Lower leg skin (tissue), 4 donors: ENCODE measurements around the gene CALHM3. TPM values are rescaled to one million over a fixed set of nuclear protein-coding genes. Genes with fewer than 3 reads are reported as not detected.

Experiments
- DNase-seq, 2 donors: peaks; one replicate each; pipeline ENCODE4 v3.0.0-alpha.2; 2019; ENCODE audit warnings: low spot score in 2 of 2
- H3K4me3 ChIP-seq: fragments of 200-600 bp; sonication (generic); 2 replicates; pipeline ENCODE4 v1.5.1; 2017; ENCODE audit warnings: mild to moderate bottlenecking, low read depth; ENCODE audit not compliant: poor library complexity, severe bottlenecking
- CTCF ChIP-seq, 3 donors: fragments of 450-650 bp; IDR thresholded peaks; one replicate each; pipeline ENCODE4 v1.5.1; 2016; ENCODE audit warnings: antibody characterized with exemption in 3 of 3, mild to moderate bottlenecking in 3 of 3, moderate library complexity in 2 of 3
- POLR2A ChIP-seq, 2 donors: fragments of 450-650 bp; IDR thresholded peaks; one replicate each; pipeline ENCODE4 v1.6.1; 2016 to 2017; ENCODE audit warnings: antibody characterized with exemption in 2 of 2, mild to moderate bottlenecking in 1 of 2, moderate library complexity in 1 of 2
- WGBS, 2 donors: methylation state at CpG; one replicate each; pipeline ENCODE4 v1.1.5; 2018; 5-methylcytosine and 5-hydroxymethylcytosine counted together
- intact Hi-C: fragments of 100-400 bp; cut with DNase I; formaldehyde crosslinking; loops from one replicate; pipeline ENCODE4 v1.15.0; 2023; ENCODE audit warnings: low total_unique reads
- total RNA-seq, 4 donors: library from RNA; depleted of rRNA; stranded (reverse); fragments of >200 nt; gene quantifications; one replicate each; pipeline ENCODE4 v1.1.0, GENCODE V29; 2016

Gene CALHM3
- total RNA-seq, 4 donors from 2014 or later, result not detected

DNA sequence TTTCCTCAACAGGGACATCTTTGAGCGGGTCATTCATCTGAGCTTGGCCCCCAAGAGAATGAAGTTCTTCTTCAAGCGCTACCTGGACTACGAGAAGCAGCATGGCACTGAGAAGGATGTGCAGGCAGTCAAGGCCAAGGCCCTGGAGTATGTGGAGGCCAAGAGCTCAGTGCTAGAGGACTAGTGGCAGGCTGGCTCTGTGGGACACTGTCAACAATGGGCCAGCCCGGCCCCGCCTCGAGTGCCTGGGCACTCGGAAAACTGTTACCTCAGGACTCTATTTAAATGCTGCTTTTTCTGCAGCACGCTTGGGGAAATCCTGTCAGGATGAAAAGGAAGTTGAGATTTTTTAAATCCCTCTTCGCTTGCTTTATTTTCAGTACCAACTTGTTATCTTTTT lies 33.7 kb downstream of the CALHM3 start:
- intact Hi-C loops, result no loop called here
- TF ChIP-seq CTCF (IDR thresholded peaks at IDR 0.05) (no peak), POLR2A (IDR thresholded peaks at IDR 0.05) (no peak)
- H3K4me3 ChIP-seq, result no peak overlapping the region
- WGBS, 2 donors, result 76 to 82% methylated on average over 9 of the region's 9 CpGs
- DNase-seq, result no peak

DNA sequence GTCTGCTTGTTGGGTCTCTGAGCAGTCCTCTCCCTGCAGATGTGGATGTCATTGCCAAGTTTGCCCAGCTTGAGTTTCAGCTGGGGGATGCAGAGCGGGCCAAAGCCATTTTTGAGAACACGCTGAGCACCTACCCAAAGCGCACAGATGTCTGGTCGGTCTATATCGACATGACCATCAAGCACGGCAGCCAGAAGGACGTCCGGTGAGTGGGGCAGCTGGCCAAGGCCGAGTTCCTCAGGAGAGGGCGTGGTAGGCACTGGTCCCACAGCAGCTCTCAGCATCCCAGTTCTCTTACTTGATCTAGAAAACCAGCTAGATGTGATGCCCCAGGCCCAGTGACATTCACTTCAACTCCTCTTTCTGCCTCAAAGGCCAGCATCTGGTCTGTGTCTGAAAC lies 34.6 kb downstream of the CALHM3 start:
- DNase-seq, result no peak
- intact Hi-C loops, result no loop called here
- H3K4me3 ChIP-seq, result no peak overlapping the region
- TF ChIP-seq POLR2A (IDR thresholded peaks at IDR 0.05) (no peak), CTCF (IDR thresholded peaks at IDR 0.05) (no peak)
- WGBS, 2 donors, result 49 to 74% methylated on average over 7 to 9 of the region's 10 CpGs

GRCh38 chr10:103443475-103444185 lies 35.4 kb downstream of the CALHM3 start:
- no peak for DNase-seq
- WGBS, 2 donors, result 79 to 81% methylated on average over 22 to 23 of the region's 23 CpGs
- no peak overlapping the region for H3K4me3 ChIP-seq
- intact Hi-C loops, result no loop called here
- TF ChIP-seq POLR2A (IDR thresholded peaks at IDR 0.05) (no peak), CTCF (IDR thresholded peaks at IDR 0.05) (no peak)

DNA sequence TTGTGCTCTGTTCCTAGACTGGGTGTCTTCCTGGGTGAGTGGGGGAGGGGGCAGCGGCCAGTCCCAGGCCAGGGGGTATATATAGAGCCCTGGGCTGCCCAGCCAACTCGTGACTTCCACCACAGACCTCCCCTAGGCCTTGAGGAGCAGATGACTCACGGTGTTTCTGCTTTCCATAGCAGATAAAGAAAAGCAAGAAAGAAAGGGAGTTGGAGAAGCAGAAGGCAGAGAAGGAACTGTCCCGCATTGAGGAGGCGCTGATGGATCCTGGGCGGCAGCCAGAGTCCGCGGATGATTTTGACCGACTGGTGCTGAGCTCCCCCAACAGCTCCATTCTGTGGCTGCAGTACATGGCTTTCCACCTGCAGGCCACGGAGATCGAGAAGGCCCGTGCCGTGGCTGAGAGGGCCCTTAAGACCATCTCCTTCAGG lies 37.0 kb downstream of the CALHM3 start:
- TF ChIP-seq CTCF (IDR thresholded peaks at IDR 0.05) (no peak), POLR2A (IDR thresholded peaks at IDR 0.05) (no peak)
- 67 to 71% methylated on average over 13 of the region's 13 CpGs for WGBS, 2 donors
- peak in 1 of 2 donors; percentile 32 for DNase-seq
- intact Hi-C loops, result no loop called here
- H3K4me3 ChIP-seq, result no peak overlapping the region

DNA sequence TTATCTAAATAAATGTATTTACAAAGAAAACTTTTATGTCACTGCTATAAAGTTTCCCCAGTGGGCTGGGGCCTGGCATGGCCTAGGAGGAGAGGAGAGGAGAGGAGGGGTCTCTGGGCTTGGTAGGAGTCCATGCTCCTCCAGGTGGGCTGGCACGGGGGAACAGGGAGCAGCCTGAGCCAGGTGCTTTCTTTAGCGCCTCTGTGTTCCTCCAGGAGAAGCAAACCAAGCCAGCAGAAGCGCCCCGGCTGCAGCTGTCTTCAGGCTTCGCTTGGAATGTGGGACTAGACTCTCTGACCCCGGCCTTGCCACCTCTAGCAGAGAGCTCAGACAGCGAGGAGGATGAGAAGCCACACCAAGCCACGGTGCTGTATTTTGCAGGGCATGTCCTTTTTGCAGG lies 37.4 kb downstream of the CALHM3 start:
- DNase-seq, result no peak
- 80 to 89% methylated on average over 8 of the region's 8 CpGs for WGBS, 2 donors
- intact Hi-C loops, result no loop called here
- no peak overlapping the region for H3K4me3 ChIP-seq
- no peak for TF ChIP-seq CTCF (IDR thresholded peaks at IDR 0.05)
- TF ChIP-seq POLR2A (IDR thresholded peaks at IDR 0.05), result no peak

DNA sequence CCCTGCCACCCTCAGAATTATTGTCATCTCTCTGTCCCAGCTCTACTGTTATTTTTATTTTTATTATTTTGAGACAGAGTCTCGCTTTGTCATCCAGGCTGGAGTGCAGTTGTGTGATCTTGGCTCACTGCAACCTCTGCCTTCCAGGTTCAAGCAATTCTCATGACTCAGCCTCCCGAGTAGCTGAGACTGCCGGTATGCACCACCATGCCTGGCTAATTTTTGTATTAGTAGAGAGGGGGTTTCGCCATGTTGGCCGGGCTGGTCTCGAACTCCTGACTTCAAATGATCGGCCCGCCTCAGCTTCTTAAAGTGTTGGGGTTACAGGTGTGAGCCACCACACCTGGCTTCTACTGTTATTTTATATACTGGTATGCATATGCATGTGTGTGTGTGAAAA lies 37.8 kb downstream of the CALHM3 start:
- no peak for DNase-seq
- H3K4me3 ChIP-seq, result no peak overlapping the region
- 91 to 92% methylated on average over 8 of the region's 8 CpGs for WGBS, 2 donors
- intact Hi-C loops, result no loop called here
- TF ChIP-seq CTCF (IDR thresholded peaks at IDR 0.05) (no peak), POLR2A (IDR thresholded peaks at IDR 0.05) (no peak)
